ENCODE measurements around the gene ARHGEF17. TPM values are rescaled to one million over a fixed set of nuclear protein-coding genes. Genes with fewer than 3 reads are reported as not detected.

The ARHGEF17 gene
- total and polyA plus RNA-seq, 2 of the 8 experiments (the other 6 are each of a cell fraction or from before 2014, with no cell fraction given): 11.3 to 14.6 TPM

DNA sequence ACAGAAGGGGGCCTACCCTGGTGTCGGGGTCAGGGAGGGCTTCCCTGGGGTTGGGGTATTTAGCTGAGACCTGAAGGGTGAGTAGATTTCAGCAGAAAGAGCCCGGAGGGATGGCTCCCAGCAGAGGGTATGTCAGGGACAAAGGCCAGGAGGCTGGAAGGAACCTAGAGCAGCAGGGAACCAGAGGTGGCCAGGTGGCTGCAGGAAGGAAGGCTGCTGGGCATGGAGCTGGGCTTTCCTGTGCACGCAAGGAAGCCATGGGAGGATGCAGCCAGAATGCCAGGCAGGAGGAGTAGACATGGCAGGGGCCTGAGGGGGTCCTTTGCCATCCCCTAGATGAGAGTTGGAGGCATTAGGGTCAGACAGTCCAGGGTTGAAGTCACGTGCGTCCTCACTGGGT lies 40.8 kb downstream of the ARHGEF17 start:
- Histone ChIP-seq H2AK5ac (ENCODE audit: low read depth, low read length) (no peak overlapping the region), H3K9ac (replicated peaks in 1 of 4; ENCODE audit: extremely low read depth in 1 of 4, low read depth in 3 of 4, low read length in 3 of 4) (no peak overlapping the region), H2BK20ac (ENCODE audit: low read length) (no peak overlapping the region), H2BK15ac (ENCODE audit: low read length) (no peak overlapping the region), H4K8ac (ENCODE audit: extremely low read depth, insufficient read depth, low read length) (no peak overlapping the region), H3K56ac (replicated peaks; ENCODE audit: insufficient read length, low read depth, low read length) (no peak overlapping the region), H3K4me1 (replicated peaks in 1 of 4; ENCODE audit: control insufficient read depth in 3 of 4, insufficient read depth in 4 of 4, low read length in 3 of 4) (peaks cover 0 to 1% (median 0%) of the 10 kb centered on the region in 4 experiments; a peak in 3 of 7 replicates), H2BK5ac (ENCODE audit: low read depth, low read length) (no peak overlapping the region), H3K27me3 (replicated peaks in 1 of 4; ENCODE audit: control insufficient read depth in 3 of 4, extremely low read depth in 1 of 4, insufficient read depth in 3 of 4, low read length in 3 of 4) (peaks cover 0 to 4% (median 2%) of the 10 kb centered on the region in 4 experiments; a peak in 3 of 7 replicates), H3K79me2 (ENCODE audit: control insufficient read depth in 1 of 2, insufficient read depth in 2 of 2, low read length in 2 of 2) (no peaks in the 10 kb centered on the region), H3K14ac (ENCODE audit: insufficient read length) (no peak overlapping the region), H2BK12ac (ENCODE audit: low read depth, low read length) (no peak overlapping the region), H4K5ac (ENCODE audit: insufficient read length, low read depth, low read length) (no peak overlapping the region), H3K23ac (ENCODE audit: insufficient read length) (no peak overlapping the region), H4K91ac (replicated peaks; ENCODE audit: insufficient read length, low read length) (no peak overlapping the region), H3K4me2 (ENCODE audit: insufficient read depth in 1 of 2, low read depth in 2 of 2, low read length in 2 of 2) (no peak overlapping the region), H3K79me1 (ENCODE audit: low read depth, low read length) (peaks cover 3% of the 10 kb centered on the region; the same call in 1 of the 2 replicates), H3K4ac (replicated peaks; ENCODE audit: insufficient read length, low read depth, low read length) (no peak overlapping the region), H3K9me3 (ENCODE audit: insufficient read depth in 2 of 2, low read depth in 1 of 2, low read length in 1 of 2) (no peaks in the 10 kb centered on the region), H4K20me1 (replicated peaks in 1 of 2; ENCODE audit: control insufficient read depth in 1 of 2, insufficient read depth in 2 of 2, low read length in 2 of 2) (peaks cover 6 to 23% of the 10 kb centered on the region in 2 experiments), H3K36me3 (ENCODE audit: control insufficient read depth in 2 of 4, insufficient read depth in 4 of 4, low read length in 3 of 4) (no peaks in the 10 kb centered on the region), H2AFZ (ENCODE audit: low read length) (no peak overlapping the region), H3K27ac (ENCODE audit: low read depth, low read length) (no peak overlapping the region), H3K4me3 (ENCODE audit: extremely low read depth in 1 of 4, insufficient read depth in 2 of 4, low read depth in 3 of 4, low read length in 4 of 4) (no peak overlapping the region), H2BK120ac (replicated peaks; ENCODE audit: low read depth, low read length) (no peak overlapping the region), H3K23me2 (ENCODE audit: low read depth, low read length) (no peaks in the 10 kb centered on the region), H3K18ac (ENCODE audit: extremely low read depth, low read length) (no peak overlapping the region)
- DNase-seq (ENCODE audit: low read depth in 1 of 2, low spot score in 2 of 2): no peak
- POLR2A ChIA-PET (ENCODE audit: partially characterized antibody): no interaction called here
- CTCF ChIA-PET (ENCODE audit: partially characterized antibody): interaction anchor here (0.8 to 59.1 kb wide), 10 partner anchors 1 to 313 kb away, joined by 3 to 1456 read pairs (median 20); partner anchors contain the start of gene RELT
- FAIRE-seq: no peak
- WGBS, 2 experiments (ENCODE audit: extremely low coverage in 1 of 2, insufficient coverage in 1 of 2, insufficient read length in 1 of 2, insufficient replicate concordance in 2 of 2, low coverage in 1 of 2, low lambda C conversion rate in 2 of 2, missing lambda C conversion rate in 1 of 2): 79% methylated on average over 5 of the region's 5 CpGs; no CpG with 5 or more reads in 1 of the 2 experiments
- TF ChIP-seq KDM4A (IDR thresholded peaks at IDR 0.05; ENCODE audit: low read depth, low read length, severe bottlenecking) (no peak), BACH1 (IDR thresholded peaks at IDR 0.05; ENCODE audit: low read length) (no peak), SAP30 (IDR thresholded peaks at IDR 0.05; ENCODE audit: insufficient read depth, insufficient replicate concordance, low read length) (no peak), KDM1A (IDR thresholded peaks at IDR 0.05; ENCODE audit: borderline replicate concordance, low read length) (no peak)

All from H1 (cell line).